SK-N-MC (cell line): ENCODE data around the gene DCDC2C.

Experiments
- EZH2 ChIP-seq: fragments of 200-600 bp; sonication (generic); IDR thresholded peaks from one replicate; pipeline ENCODE4 v1.6.1; 2017; ENCODE audit warnings: antibody characterized with exemption
- FOXP2 ChIP-seq: optimal IDR thresholded peaks from 2 replicates; pipeline ENCODE3; 2011; ENCODE audit warnings: mild to moderate bottlenecking, moderate library complexity; ENCODE audit not compliant: insufficient read depth; ENCODE audit errors: extremely low read length, control extremely low read depth
- POLR2AphosphoS5 ChIP-seq: IDR thresholded peaks from 2 replicates; pipeline ENCODE4 v1.6.1; 2012; ENCODE audit warnings: mild to moderate bottlenecking, low read depth, low read length, borderline replicate concordance

- TF ChIP-seq POLR2AphosphoS5 (no peak), EZH2 (no peak), FOXP2 (no peak)
Measured at GRCh38 chr2:3712424-3712823, 9.0 kb downstream of the DCDC2C start.
